Peyer's patch (tissue), 4 donors: Measurements from ENCODE around the gene MAST4.

Experiments used
- POLR2A ChIP-seq, 2 donors: fragments of 450-650 bp; IDR thresholded peaks; one replicate each; pipeline ENCODE4 v1.5.1; 2017; ENCODE audit warnings: antibody characterized with exemption in 2 of 2, mild to moderate bottlenecking in 2 of 2, moderate library complexity in 2 of 2
- TF ChIP-seq, protein P1 (sequence below), 6 experiments: fragments of 450-650 bp in 4 of 6; fragments of 200-600 bp in 2 of 6; sonication (generic) in 1 of 6; IDR thresholded peaks; one replicate each; pipeline ENCODE4 v1.5.1; 2017 to 2019; ENCODE audit warnings: antibody characterized with exemption in 6 of 6, mild to moderate bottlenecking in 3 of 6, moderate library complexity in 1 of 6

DNA sequence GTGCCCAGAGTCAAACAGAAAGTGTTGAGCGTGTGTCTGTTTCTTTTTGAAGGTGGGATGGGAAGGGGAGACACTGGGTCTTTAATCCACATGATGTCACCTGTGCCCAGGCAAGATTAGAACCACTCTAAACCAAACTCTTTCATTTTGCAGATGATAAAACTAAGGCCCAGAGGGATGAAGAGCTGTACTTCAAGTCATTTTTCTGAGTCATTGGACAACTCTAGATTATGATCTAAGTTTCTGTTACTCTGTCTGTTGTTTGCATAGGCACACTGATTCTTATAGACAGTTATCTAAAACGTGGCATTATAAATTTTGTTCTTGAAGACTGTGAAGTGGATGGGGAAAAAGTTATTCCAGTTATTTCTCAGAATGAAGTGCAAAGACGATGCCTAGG lies 48.8 kb downstream of the MAST4 start:
- TF ChIP-seq POLR2A (IDR thresholded peaks at IDR 0.05) = no peak
- TF ChIP-seq, protein P1, sequence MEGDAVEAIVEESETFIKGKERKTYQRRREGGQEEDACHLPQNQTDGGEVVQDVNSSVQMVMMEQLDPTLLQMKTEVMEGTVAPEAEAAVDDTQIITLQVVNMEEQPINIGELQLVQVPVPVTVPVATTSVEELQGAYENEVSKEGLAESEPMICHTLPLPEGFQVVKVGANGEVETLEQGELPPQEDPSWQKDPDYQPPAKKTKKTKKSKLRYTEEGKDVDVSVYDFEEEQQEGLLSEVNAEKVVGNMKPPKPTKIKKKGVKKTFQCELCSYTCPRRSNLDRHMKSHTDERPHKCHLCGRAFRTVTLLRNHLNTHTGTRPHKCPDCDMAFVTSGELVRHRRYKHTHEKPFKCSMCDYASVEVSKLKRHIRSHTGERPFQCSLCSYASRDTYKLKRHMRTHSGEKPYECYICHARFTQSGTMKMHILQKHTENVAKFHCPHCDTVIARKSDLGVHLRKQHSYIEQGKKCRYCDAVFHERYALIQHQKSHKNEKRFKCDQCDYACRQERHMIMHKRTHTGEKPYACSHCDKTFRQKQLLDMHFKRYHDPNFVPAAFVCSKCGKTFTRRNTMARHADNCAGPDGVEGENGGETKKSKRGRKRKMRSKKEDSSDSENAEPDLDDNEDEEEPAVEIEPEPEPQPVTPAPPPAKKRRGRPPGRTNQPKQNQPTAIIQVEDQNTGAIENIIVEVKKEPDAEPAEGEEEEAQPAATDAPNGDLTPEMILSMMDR (IDR thresholded peaks at IDR 0.05) = no peak
